Parathyroid adenoma (tissue), 2 donors: Measurements from ENCODE around the gene EGLN1.

Experiments
- H2AFZ ChIP-seq: fragments of 300-600 bp; sonication (generic); one replicate; pipeline ENCODE4 v1.7.0; 2017; ENCODE audit warnings: antibody characterized with exemption, mild to moderate bottlenecking
- H3K27ac ChIP-seq: fragments of 300-600 bp; sonication (generic); one replicate; pipeline ENCODE4 v1.7.0; 2017
- H3K27me3 ChIP-seq: fragments of 300-600 bp; sonication (generic); one replicate; pipeline ENCODE4 v1.7.0; 2017; ENCODE audit warnings: low read length; ENCODE audit not compliant: control insufficient read depth, insufficient read depth
- H3K36me3 ChIP-seq: fragments of 300-600 bp; sonication (generic); one replicate; pipeline ENCODE4 v1.7.0; 2017; ENCODE audit warnings: low read length; ENCODE audit not compliant: control insufficient read depth, insufficient read depth
- H3K4me1 ChIP-seq: fragments of 300-600 bp; sonication (generic); one replicate; pipeline ENCODE4 v1.7.0; 2017; ENCODE audit warnings: control low read depth
- H3K4me2 ChIP-seq: fragments of 300-600 bp; sonication (generic); one replicate; pipeline ENCODE4 v1.7.0; 2017; ENCODE audit warnings: low read length
- H3K4me3 ChIP-seq: fragments of 300-600 bp; sonication (generic); one replicate; pipeline ENCODE4 v1.7.0; 2017; ENCODE audit warnings: low read depth, low read length
- H3K79me2 ChIP-seq: fragments of 300-600 bp; sonication (generic); one replicate; pipeline ENCODE4 v1.7.0; 2017; ENCODE audit warnings: control low read depth
- H3K9ac ChIP-seq: fragments of 300-600 bp; sonication (generic); one replicate; pipeline ENCODE4 v1.7.0; 2017; ENCODE audit warnings: mild to moderate bottlenecking
- H3K9me3 ChIP-seq: fragments of 300-600 bp; sonication (generic); one replicate; pipeline ENCODE4 v1.7.0; 2017; ENCODE audit warnings: low read length; ENCODE audit not compliant: control insufficient read depth
- TF ChIP-seq, protein P1 (sequence below): fragments of 300-600 bp; sonication (generic); IDR thresholded peaks from one replicate; pipeline ENCODE4 v1.7.0; 2017; ENCODE audit warnings: antibody characterized with exemption, mild to moderate bottlenecking
- donor health status: primary hyperparathyroidism.

The EGLN1 gene

DNA sequence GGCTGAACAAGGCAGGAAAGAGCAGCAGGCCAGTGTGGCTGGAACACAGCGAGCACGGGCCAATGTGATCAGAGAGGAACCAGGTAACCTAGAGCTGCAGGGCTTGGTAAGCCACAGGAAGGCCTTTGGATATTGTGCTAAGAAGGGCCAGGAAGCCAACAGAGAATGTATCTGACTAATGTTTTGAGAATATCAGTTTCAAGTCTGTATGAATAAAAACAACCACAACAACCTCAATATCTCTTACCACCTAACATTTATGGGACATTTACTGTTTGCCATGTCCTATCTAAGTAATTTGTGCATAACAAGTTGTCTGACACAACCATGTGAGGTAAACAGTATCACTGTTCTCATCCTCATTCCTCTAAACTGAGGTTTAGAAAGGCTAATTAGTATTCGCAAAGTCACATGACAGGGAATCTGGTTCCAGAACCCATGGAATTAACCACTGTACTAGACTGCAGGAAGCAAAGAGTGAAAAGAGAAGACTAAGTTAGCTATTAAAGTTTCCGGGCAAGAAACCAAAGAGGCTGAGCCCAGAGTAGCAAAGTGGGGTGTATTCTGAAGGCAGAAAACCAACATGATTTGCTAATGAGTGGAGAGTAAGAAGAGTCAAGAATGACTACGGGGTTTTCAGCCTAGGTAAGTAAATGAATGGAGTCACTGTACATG is 45.1 kb downstream of the EGLN1 start:
- H3K4me2 ChIP-seq, result no peak overlapping the region
- H3K9ac ChIP-seq, result no peak overlapping the region
- peaks cover 2% of the 10 kb centered on the region for H3K79me2 ChIP-seq
- H2AFZ ChIP-seq, result no peak overlapping the region
- no peaks in the 10 kb centered on the region for H3K36me3 ChIP-seq
- H3K27me3 ChIP-seq, result no peaks in the 10 kb centered on the region
- peaks cover 3% of the 10 kb centered on the region for H3K4me1 ChIP-seq
- no peak overlapping the region for H3K27ac ChIP-seq
- H3K4me3 ChIP-seq, result no peak overlapping the region
- TF ChIP-seq, protein P1, sequence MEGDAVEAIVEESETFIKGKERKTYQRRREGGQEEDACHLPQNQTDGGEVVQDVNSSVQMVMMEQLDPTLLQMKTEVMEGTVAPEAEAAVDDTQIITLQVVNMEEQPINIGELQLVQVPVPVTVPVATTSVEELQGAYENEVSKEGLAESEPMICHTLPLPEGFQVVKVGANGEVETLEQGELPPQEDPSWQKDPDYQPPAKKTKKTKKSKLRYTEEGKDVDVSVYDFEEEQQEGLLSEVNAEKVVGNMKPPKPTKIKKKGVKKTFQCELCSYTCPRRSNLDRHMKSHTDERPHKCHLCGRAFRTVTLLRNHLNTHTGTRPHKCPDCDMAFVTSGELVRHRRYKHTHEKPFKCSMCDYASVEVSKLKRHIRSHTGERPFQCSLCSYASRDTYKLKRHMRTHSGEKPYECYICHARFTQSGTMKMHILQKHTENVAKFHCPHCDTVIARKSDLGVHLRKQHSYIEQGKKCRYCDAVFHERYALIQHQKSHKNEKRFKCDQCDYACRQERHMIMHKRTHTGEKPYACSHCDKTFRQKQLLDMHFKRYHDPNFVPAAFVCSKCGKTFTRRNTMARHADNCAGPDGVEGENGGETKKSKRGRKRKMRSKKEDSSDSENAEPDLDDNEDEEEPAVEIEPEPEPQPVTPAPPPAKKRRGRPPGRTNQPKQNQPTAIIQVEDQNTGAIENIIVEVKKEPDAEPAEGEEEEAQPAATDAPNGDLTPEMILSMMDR, result no peak
- no peaks in the 10 kb centered on the region for H3K9me3 ChIP-seq

DNA sequence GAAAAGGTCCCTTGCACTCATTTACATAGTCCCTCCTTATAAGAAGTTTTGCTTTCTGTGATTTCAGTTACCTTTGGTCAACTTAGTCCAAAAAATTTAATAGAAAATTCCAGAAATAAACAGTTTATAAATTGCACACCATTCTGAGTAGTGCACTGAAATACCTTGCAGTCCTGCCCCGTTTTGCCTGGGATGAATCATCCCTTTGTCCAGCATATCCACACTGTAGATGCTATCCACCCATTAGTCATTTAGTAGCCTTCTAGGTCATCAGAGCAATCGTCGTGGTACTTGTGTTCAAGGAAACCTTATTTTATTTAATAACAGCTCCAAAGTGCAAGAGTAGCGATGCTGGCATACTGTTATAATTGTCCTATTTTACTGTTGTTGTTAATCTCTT is 46.0 kb downstream of the EGLN1 start:
- peaks cover 2% of the 10 kb centered on the region for H3K79me2 ChIP-seq
- H2AFZ ChIP-seq, result no peak overlapping the region
- no peaks in the 10 kb centered on the region for H3K36me3 ChIP-seq
- H3K27me3 ChIP-seq, result no peaks in the 10 kb centered on the region
- H3K9ac ChIP-seq, result no peak overlapping the region
- no peaks in the 10 kb centered on the region for H3K9me3 ChIP-seq
- H3K4me3 ChIP-seq, result no peak overlapping the region
- TF ChIP-seq, protein P1, result no peak
- peaks cover 3% of the 10 kb centered on the region for H3K4me1 ChIP-seq
- H3K27ac ChIP-seq, result no peak overlapping the region
- no peak overlapping the region for H3K4me2 ChIP-seq

DNA sequence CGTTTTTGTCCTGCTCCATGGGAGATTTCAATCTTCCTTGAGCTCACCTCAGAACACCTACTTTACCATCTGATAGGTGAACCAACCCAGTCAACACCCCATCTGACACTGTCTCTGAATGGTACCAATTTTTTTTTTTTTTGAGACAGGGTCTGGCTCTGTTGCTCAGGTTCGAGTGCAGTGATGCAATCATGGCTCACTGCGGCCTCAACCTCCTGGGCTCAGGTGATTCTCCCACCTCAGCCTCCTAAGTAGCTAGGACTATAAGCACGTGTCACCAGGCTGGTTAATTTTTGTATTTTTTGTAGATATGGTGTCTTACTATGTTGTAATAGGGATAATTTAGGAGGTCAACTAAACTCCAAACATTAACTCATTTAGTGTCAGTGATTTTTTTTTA is 47.7 kb downstream of the EGLN1 start:
- Histone ChIP-seq H3K27ac (no peak overlapping the region), H3K79me2 (no peaks in the 10 kb centered on the region), H3K9ac (no peak overlapping the region), H3K36me3 (no peaks in the 10 kb centered on the region), H3K27me3 (no peaks in the 10 kb centered on the region), H3K4me2 (no peak overlapping the region), H3K4me3 (no peak overlapping the region), H3K9me3 (no peaks in the 10 kb centered on the region), H2AFZ (no peak overlapping the region), H3K4me1 (peaks cover 3% of the 10 kb centered on the region)
- TF ChIP-seq, protein P1, result no peak

DNA sequence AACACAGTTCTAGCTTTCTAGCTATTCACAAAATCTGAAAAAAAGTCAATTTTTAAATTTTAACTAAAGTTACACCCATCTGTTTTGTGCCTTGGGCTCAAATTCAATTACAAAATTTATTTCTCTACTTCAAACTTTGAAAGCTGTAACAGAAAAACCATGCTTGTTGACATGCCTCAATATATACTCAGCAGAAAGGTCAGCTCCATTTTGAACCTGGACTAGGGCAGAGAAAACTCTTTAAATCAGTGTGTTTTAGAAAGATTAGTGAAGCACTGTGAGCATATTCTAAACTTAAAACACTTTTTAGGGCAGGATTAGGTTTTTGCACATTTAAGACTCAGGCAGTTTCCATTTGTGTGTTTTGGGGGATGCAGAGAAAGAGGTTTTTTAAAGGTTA is 49.6 kb downstream of the EGLN1 start:
- Histone ChIP-seq H3K27ac (no peak overlapping the region), H3K79me2 (no peaks in the 10 kb centered on the region), H3K4me3 (no peak overlapping the region), H3K4me1 (peaks cover 3% of the 10 kb centered on the region), H3K36me3 (no peaks in the 10 kb centered on the region), H3K9ac (no peak overlapping the region), H2AFZ (no peak overlapping the region), H3K27me3 (no peaks in the 10 kb centered on the region), H3K4me2 (no peak overlapping the region), H3K9me3 (no peaks in the 10 kb centered on the region)
- TF ChIP-seq, protein P1, result no peak

DNA sequence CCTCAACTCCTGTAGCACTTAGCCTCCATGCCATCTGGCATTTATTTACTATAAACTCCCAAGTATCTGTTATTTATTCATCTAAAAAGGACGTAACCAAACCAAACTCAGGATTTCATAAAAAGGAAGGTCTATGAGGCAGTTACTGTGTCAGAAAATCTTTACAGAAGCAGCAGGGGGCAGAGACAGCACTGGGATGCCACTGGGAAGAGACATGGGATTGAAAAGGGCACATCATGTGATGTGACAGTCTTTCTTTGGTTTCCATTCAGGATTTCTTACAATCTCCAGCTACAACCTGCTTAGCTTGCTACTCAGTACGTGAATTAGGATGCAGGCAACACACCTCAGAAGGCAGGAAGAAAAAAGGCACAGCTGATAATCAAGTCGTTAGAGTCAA is 52.8 kb downstream of the EGLN1 start:
- Histone ChIP-seq H3K4me3 (no peak overlapping the region), H3K36me3 (no peaks in the 10 kb centered on the region), H3K4me2 (no peak overlapping the region), H3K27me3 (no peaks in the 10 kb centered on the region), H3K27ac (no peak overlapping the region), H3K9me3 (no peaks in the 10 kb centered on the region), H3K9ac (no peak overlapping the region), H2AFZ (no peak overlapping the region), H3K79me2 (no peaks in the 10 kb centered on the region), H3K4me1 (no peaks in the 10 kb centered on the region)
- TF ChIP-seq, protein P1, result no peak
